Effector memory CD4-positive, alpha-beta T cell (primary cell): ENCODE measurements around the gene IL31.

ENCODE experiments used
- DNase-seq, 3 donors: peaks; one replicate each; pipeline ENCODE4 v3.0.0-alpha.2; 2020
- H3K27ac ChIP-seq: 2 replicates; pipeline ENCODE4 v1.7.0; 2013; ENCODE audit warnings: mild to moderate bottlenecking, low read length, moderate library complexity; ENCODE audit not compliant: insufficient read depth, poor library complexity, severe bottlenecking
- H3K27me3 ChIP-seq: replicated peaks from 2 replicates; pipeline ENCODE4 v1.7.0; 2013; ENCODE audit warnings: mild to moderate bottlenecking, low read length; ENCODE audit not compliant: insufficient read depth, control insufficient read depth, poor library complexity, severe bottlenecking
- H3K36me3 ChIP-seq: 2 replicates; pipeline ENCODE4 v1.7.0; 2013; ENCODE audit warnings: mild to moderate bottlenecking, low read length, moderate library complexity; ENCODE audit not compliant: control insufficient read depth, insufficient read depth
- H3K4me1 ChIP-seq: 2 replicates; pipeline ENCODE4 v1.7.0; 2013; ENCODE audit warnings: low read length, mild to moderate bottlenecking; ENCODE audit not compliant: control insufficient read depth, insufficient read depth, poor library complexity, severe bottlenecking
- H3K4me3 ChIP-seq: 2 replicates; pipeline ENCODE4 v1.7.0; 2013; ENCODE audit warnings: low read length, low read depth, mild to moderate bottlenecking; ENCODE audit not compliant: insufficient read depth, poor library complexity, severe bottlenecking
- H3K9me3 ChIP-seq: 2 replicates; pipeline ENCODE4 v1.7.0; 2013; ENCODE audit warnings: mild to moderate bottlenecking, low read length, moderate library complexity; ENCODE audit not compliant: control insufficient read depth

Gene IL31

DNA sequence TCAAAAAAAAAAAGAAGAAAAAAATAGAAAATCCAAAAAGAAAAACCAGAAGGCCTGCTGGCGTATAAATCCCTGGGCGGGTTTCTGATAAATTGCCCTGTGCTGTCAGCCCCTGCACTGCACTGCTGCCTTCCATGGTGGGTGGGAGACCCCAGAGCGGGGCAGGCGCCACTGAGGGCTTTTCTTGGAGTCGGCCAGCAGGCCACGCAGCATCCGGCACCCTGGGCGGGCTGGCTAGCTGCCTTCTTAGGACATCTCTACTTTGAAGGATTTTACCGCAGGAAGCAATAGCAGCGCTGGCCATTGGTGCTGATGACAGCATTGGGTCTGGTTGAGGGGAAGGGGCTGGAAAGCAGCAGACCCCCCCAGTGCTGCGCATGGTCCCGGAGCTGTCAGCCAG lies 29.1 kb downstream of the IL31 start:
- H3K36me3 ChIP-seq: peaks cover 36% of the 10 kb centered on the region
- H3K9me3 ChIP-seq: no peaks in the 10 kb centered on the region
- H3K4me1 ChIP-seq: no peaks in the 10 kb centered on the region
- H3K4me3 ChIP-seq: no peak overlapping the region
- H3K27ac ChIP-seq: no peak overlapping the region
- no peaks in the 10 kb centered on the region for H3K27me3 ChIP-seq
- no peak for DNase-seq

GRCh38 chr12:122142857-122143256 lies 31.2 kb downstream of the IL31 start:
- Histone ChIP-seq H3K27ac (no peak overlapping the region), H3K9me3 (no peaks in the 10 kb centered on the region), H3K36me3 (peaks cover 42% of the 10 kb centered on the region), H3K27me3 (no peaks in the 10 kb centered on the region), H3K4me1 (no peaks in the 10 kb centered on the region), H3K4me3 (no peak overlapping the region)
- DNase-seq: no peak

DNA sequence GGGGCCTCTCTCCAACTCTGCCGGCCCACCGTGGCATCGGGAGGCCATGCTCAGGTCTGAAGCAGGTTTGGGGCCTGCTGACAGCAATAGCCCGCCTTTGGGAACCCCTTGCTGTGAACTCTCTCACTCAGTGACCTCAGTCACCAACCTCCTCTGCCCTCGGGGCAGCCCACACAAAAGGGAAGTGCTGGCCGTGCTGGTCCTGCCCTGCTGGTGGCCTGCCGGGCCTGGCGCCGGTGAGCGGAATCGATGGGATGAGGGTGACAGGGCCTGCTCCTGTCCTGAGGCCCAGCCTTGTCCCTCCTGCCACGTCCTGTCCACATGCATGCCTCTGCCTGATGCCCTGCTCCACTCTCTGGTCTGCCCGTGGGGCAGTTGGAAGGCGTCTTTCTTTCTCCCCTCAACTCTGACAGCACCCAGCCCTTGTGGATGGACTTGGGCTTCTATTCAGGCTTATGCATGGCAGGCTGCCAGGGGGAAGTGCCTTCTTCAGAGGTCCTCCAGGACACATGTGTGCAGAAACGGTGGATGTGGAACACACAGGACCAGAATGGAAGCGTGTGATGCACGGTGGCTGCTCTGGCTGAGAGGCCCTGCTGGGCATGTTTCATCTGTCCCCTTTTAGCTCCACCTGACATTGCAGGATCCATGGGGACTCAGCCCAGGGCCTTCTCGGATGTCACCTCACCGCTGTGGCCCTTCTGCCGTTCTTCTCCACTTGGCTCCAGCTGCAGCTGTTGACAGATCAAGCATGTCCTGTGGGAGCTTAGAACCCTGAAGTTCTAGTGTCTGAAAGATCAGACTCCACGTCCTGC lies 31.9 kb downstream of the IL31 start:
- Histone ChIP-seq H3K9me3 (no peaks in the 10 kb centered on the region), H3K27me3 (no peaks in the 10 kb centered on the region), H3K36me3 (peaks cover 42% of the 10 kb centered on the region), H3K4me1 (no peaks in the 10 kb centered on the region), H3K4me3 (no peak overlapping the region), H3K27ac (no peak overlapping the region)
- no peak for DNase-seq

GRCh38 chr12:122140467-122141257 lies 33.4 kb downstream of the IL31 start:
- Histone ChIP-seq H3K4me1 (no peaks in the 10 kb centered on the region), H3K4me3 (no peak overlapping the region), H3K27ac (no peak overlapping the region), H3K36me3 (peaks cover 42% of the 10 kb centered on the region), H3K9me3 (no peaks in the 10 kb centered on the region), H3K27me3 (no peaks in the 10 kb centered on the region)
- no peak for DNase-seq

GRCh38 chr12:122139941-122140340 lies 34.1 kb downstream of the IL31 start:
- Histone ChIP-seq H3K27me3 (no peaks in the 10 kb centered on the region), H3K9me3 (no peaks in the 10 kb centered on the region), H3K4me1 (no peaks in the 10 kb centered on the region), H3K36me3 (peaks cover 42% of the 10 kb centered on the region), H3K27ac (no peak overlapping the region), H3K4me3 (no peak overlapping the region)
- DNase-seq: no peak

GRCh38 chr12:122139266-122139665 lies 34.8 kb downstream of the IL31 start:
- Histone ChIP-seq H3K27ac (no peak overlapping the region), H3K36me3 (peaks cover 42% of the 10 kb centered on the region), H3K27me3 (no peaks in the 10 kb centered on the region), H3K9me3 (no peaks in the 10 kb centered on the region), H3K4me1 (no peaks in the 10 kb centered on the region), H3K4me3 (no peak overlapping the region)
- no peak for DNase-seq

- Histone ChIP-seq H3K9me3 (no peaks in the 10 kb centered on the region), H3K27ac (no peak overlapping the region), H3K4me1 (no peaks in the 10 kb centered on the region), H3K27me3 (no peaks in the 10 kb centered on the region), H3K36me3 (peaks cover 44% of the 10 kb centered on the region), H3K4me3 (no peak overlapping the region)
- no peak for DNase-seq
These were observed 35.4 kb downstream of the IL31 start for GRCh38 chr12:122138616-122139015.

GRCh38 chr12:122138181-122138580 lies 35.8 kb downstream of the IL31 start:
- Histone ChIP-seq H3K4me3 (no peak overlapping the region), H3K27me3 (no peaks in the 10 kb centered on the region), H3K9me3 (no peaks in the 10 kb centered on the region), H3K27ac (no peak overlapping the region), H3K4me1 (no peaks in the 10 kb centered on the region), H3K36me3 (peaks cover 46% of the 10 kb centered on the region)
- no peak for DNase-seq

DNA sequence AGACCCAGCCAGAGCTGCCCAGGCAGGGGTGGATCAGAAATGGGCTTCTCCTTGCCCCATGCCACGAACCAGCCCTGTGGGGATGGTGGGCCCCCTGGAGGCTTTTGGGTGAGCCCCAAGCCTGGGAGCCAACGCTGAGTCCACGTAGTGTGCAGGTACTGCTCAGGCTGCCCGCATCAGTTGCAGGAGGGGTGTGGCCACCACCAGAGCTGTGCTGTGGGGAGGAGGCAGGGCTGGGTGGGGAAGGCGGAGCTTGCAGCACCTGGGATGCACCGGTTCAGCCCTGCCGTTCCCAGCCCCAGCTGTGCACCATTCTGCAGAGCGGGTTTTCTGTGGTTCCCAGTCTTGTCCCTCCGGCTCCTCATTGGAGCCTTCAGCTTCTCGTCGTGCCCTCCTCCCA lies 36.3 kb downstream of the IL31 start:
- H3K4me3 ChIP-seq: no peak overlapping the region
- DNase-seq: no peak
- H3K36me3 ChIP-seq: peaks cover 45% of the 10 kb centered on the region

DNA sequence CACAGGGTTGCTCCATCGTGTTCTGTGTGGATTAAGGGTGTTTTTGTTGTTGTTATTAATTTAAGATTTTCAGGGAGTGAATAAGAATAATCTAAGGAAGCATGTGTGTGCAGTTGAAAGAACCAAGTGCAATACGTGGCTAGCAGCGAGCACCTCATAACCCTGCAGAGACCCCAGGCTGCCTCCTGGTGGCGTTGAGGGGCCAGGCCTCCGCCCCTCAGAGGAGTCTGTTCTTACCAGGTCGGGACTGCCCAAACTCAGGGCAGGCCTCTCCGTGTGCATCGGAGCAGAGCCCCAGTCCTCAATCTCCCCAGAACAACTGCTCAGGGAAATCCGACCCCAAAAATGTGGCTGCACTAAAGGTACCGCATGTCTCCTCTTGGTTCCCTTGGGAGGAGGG lies 36.8 kb downstream of the IL31 start:
- H3K36me3 ChIP-seq: peaks cover 45% of the 10 kb centered on the region
- no peaks in the 10 kb centered on the region for H3K27me3 ChIP-seq
- DNase-seq: no peak

More for the DNA sequence above, 36.3 kb downstream of the IL31 start:
- Histone ChIP-seq H3K9me3 (no peaks in the 10 kb centered on the region), H3K27me3 (no peaks in the 10 kb centered on the region), H3K27ac (no peak overlapping the region), H3K4me1 (no peaks in the 10 kb centered on the region)

More for the DNA sequence above, 36.8 kb downstream of the IL31 start:
- Histone ChIP-seq H3K4me1 (no peaks in the 10 kb centered on the region), H3K27ac (no peak overlapping the region), H3K9me3 (no peaks in the 10 kb centered on the region), H3K4me3 (no peak overlapping the region)
